GM03348 (cell line): ENCODE measurements around the gene HEMGN.
"Not testable (repeated sequence)": the region's sequence is repeated elsewhere in the genome, so short reads cannot be mapped to it uniquely, and the experiment has no call there.

ENCODE experiments used
- DNase-seq: peaks from one replicate; pipeline ENCODE4 v3.0.0; 2012; ENCODE audit warnings: low spot score

Gene HEMGN

GRCh38 chr9:97938081-97938644, at the start of gene HEMGN:
Gene HEMGN, minus strand, starts transcription at chr9:97938172. Its CDS starts 36 bp downstream, at chr9:97938136.
- no peak for DNase-seq

GRCh38 chr9:97987487-97987886, 49.5 kb upstream of the HEMGN start:
- no peak for DNase-seq

- DNase-seq: no peak
These were observed 47.3 kb upstream of the HEMGN start for GRCh38 chr9:97985058-97985861.

GRCh38 chr9:97984188-97985057, 46.5 kb upstream of the HEMGN start:
- DNase-seq: peak; percentile 93

GRCh38 chr9:97983589-97984187, 45.7 kb upstream of the HEMGN start:
- DNase-seq: peak; percentile 76

- peak; percentile 97 for DNase-seq
These were observed 45.0 kb upstream of the HEMGN start, which contains the start of gene ANP32B for GRCh38 chr9:97982683-97983588. Gene ANP32B, plus strand, starts transcription at chr9:97983341. Its CDS starts 215 bp downstream, at chr9:97983556.

- no peak for DNase-seq
These were observed 44.1 kb upstream of the HEMGN start for GRCh38 chr9:97981846-97982682.

GRCh38 chr9:97980918-97981845, 43.2 kb upstream of the HEMGN start:
- DNase-seq: no peak

GRCh38 chr9:97980479-97980803, 42.5 kb upstream of the HEMGN start:
- peak; percentile 62 for DNase-seq

- DNase-seq: no peak
These were observed 42.0 kb upstream of the HEMGN start for GRCh38 chr9:97979788-97980478.

- DNase-seq: no peak
These were observed 40.6 kb upstream of the HEMGN start for GRCh38 chr9:97978371-97979130.

- not testable (repeated sequence) for DNase-seq
These were observed 38.7 kb upstream of the HEMGN start for GRCh38 chr9:97976633-97977032.

GRCh38 chr9:97975376-97975775, 37.4 kb upstream of the HEMGN start:
- DNase-seq: no peak

- no peak for DNase-seq
These were observed 34.8 kb upstream of the HEMGN start for GRCh38 chr9:97972753-97973152.

GRCh38 chr9:97970165-97970564, 32.2 kb upstream of the HEMGN start:
- no peak for DNase-seq

GRCh38 chr9:97969014-97969413, 31.0 kb upstream of the HEMGN start:
- no peak for DNase-seq

- no peak for DNase-seq
These were observed 28.5 kb upstream of the HEMGN start for GRCh38 chr9:97966493-97966892.

GRCh38 chr9:97964901-97965300, 26.9 kb upstream of the HEMGN start:
- no peak for DNase-seq
